Keratinocyte (primary cell): ENCODE data around the gene SYK.

ENCODE experiments used
- EZH2 ChIP-seq: IDR thresholded peaks from one replicate; pipeline ENCODE4 v1.6.1; 2012; ENCODE audit warnings: inconsistent platforms, mild to moderate bottlenecking, low read length, moderate library complexity
- TF ChIP-seq, protein P1 (sequence below), 3 experiments: IDR thresholded peaks in 1 of 3; conservative IDR thresholded peaks in 1 of 3; optimal IDR thresholded peaks in 1 of 3; 2 replicates in 2 of 3; 3 replicates in 1 of 3; pipeline versions ENCODE3 to v1.5.1; 2011; ENCODE audit warnings: low read length in 3 of 3, mild to moderate bottlenecking in 3 of 3, moderate library complexity in 2 of 3, control low read depth in 1 of 3, inconsistent platforms in 1 of 3; ENCODE audit not compliant: insufficient read depth in 2 of 3; ENCODE audit errors: extremely low read depth in 1 of 3

DNA sequence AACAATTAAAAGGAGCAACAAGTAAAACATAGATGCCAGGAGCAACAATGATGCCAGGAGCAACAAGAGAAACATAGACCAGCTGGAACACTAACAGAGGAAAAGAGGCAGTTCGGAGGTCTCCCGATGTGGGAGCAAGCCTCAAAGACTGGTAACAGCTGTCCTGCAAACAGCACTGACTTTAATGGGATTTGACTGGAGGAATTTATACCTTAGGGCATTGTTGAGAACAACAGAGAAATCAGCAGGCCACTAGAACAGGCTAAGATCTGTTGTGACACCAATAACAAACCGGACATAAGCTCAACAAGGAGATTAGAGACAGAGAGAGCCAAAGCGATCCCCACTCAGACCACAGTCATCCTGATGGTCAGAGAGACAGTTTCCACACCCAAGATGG lies 11.8 kb upstream of the SYK start:
- TF ChIP-seq, protein P1, sequence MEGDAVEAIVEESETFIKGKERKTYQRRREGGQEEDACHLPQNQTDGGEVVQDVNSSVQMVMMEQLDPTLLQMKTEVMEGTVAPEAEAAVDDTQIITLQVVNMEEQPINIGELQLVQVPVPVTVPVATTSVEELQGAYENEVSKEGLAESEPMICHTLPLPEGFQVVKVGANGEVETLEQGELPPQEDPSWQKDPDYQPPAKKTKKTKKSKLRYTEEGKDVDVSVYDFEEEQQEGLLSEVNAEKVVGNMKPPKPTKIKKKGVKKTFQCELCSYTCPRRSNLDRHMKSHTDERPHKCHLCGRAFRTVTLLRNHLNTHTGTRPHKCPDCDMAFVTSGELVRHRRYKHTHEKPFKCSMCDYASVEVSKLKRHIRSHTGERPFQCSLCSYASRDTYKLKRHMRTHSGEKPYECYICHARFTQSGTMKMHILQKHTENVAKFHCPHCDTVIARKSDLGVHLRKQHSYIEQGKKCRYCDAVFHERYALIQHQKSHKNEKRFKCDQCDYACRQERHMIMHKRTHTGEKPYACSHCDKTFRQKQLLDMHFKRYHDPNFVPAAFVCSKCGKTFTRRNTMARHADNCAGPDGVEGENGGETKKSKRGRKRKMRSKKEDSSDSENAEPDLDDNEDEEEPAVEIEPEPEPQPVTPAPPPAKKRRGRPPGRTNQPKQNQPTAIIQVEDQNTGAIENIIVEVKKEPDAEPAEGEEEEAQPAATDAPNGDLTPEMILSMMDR (optimal IDR thresholded peaks at IDR 0.05 in 1 of 3, IDR thresholded peaks at IDR 0.05 in 1 of 3, conservative IDR thresholded peaks at IDR 0.05 in 1 of 3; ENCODE audit: extremely low read depth in 1 of 3, insufficient read depth in 2 of 3, low read length in 3 of 3): no peak
- TF ChIP-seq EZH2: no peak
